Endothelial cell of umbilical vein (primary cell): ENCODE data around the gene KRT17. TPM values are rescaled to one million over a fixed set of nuclear protein-coding genes. Genes with fewer than 3 reads are reported as not detected.
"Not testable (repeated sequence)": the region's sequence is repeated elsewhere in the genome, so short reads cannot be mapped to it uniquely, and the experiment has no call there.

Experiments
- BruUV-seq: library from RNA; stranded (reverse); fragments of 400-500 nt; replicated peaks from 2 replicates; lab custom pipeline; 2021; lab: Mats Ljungman, UMichigan
- CTCF ChIA-PET: fragments of 300-600, 350-600 bp; sonication (Branson Sonifier 250); formaldehyde crosslinking; loops from one replicate; lab custom pipeline; 2021; ENCODE audit warnings: antibody characterized with exemption, inconsistent platforms; lab: Charles Lee
- POLR2A ChIA-PET: fragments of 300-600, 350-600 bp; sonication (Branson Sonifier 250); formaldehyde crosslinking; loops from one replicate; lab custom pipeline; 2021; ENCODE audit warnings: antibody characterized with exemption, inconsistent platforms; lab: Charles Lee
- DNase-seq: peaks from one replicate; pipeline ENCODE4 v3.0.0-alpha.2; 2011; ENCODE audit warnings: low read depth, low spot score
- FAIRE-seq: peaks from 2 replicates; lab custom pipeline; 2011; peaks lifted over from hg19 to GRCh38; lab: Jason Lieb, UNC
- H2AFZ ChIP-seq: 2 replicates; pipeline ENCODE4 v1.6.0; 2012; ENCODE audit warnings: low read depth, low read length, control low read depth, inconsistent platforms
- H3K27ac ChIP-seq: 2 replicates; pipeline ENCODE4 v1.5.1; 2011; ENCODE audit warnings: low read depth, mild to moderate bottlenecking, control low read depth, low read length, moderate library complexity; ENCODE audit not compliant: insufficient read depth
- H3K27me3 ChIP-seq, 2 experiments: 2 replicates each; pipeline versions ENCODE4 v1.6.0 to v1.6.1; 2011; ENCODE audit warnings: low read length in 2 of 2, mixed read lengths in 1 of 2; ENCODE audit not compliant: control insufficient read depth in 2 of 2, insufficient read depth in 2 of 2
- H3K36me3 ChIP-seq, 2 experiments: 2 replicates in 1 of 2; 3 replicates in 1 of 2; pipeline ENCODE4 v1.5.1; 2011; ENCODE audit warnings: low read length in 2 of 2, mild to moderate bottlenecking in 1 of 2, moderate library complexity in 1 of 2; ENCODE audit not compliant: control insufficient read depth in 2 of 2, insufficient read depth in 2 of 2; ENCODE audit errors: extremely low read depth in 1 of 2
- H3K4me1 ChIP-seq: 3 replicates; pipeline ENCODE4 v1.5.1; 2011; ENCODE audit warnings: mild to moderate bottlenecking, low read length; ENCODE audit not compliant: control insufficient read depth, insufficient read depth; ENCODE audit errors: extremely low read depth
- H3K4me2 ChIP-seq: 2 replicates; pipeline ENCODE4 v1.6.1; 2011; ENCODE audit warnings: low read length, control low read depth, mixed read lengths; ENCODE audit not compliant: insufficient read depth
- H3K4me3 ChIP-seq, 3 experiments: fragments of 200-600 bp in 1 of 3; sonication (generic), shearing (Covaris generic) in 1 of 3; replicated peaks in 1 of 3; 2 replicates each; pipeline ENCODE4 v1.5.1; 2011 to 2016; ENCODE audit warnings: control low read depth in 3 of 3, low read length in 3 of 3, mild to moderate bottlenecking in 2 of 3, inconsistent platforms in 1 of 3, low read depth in 1 of 3, moderate library complexity in 1 of 3; ENCODE audit not compliant: insufficient read depth in 1 of 3
- H3K79me2 ChIP-seq: 2 replicates; pipeline ENCODE4 v1.6.0; 2012; ENCODE audit warnings: low read length, inconsistent platforms; ENCODE audit not compliant: control insufficient read depth, insufficient read depth
- H3K9ac ChIP-seq: replicated peaks from 2 replicates; pipeline ENCODE3; 2011; ENCODE audit warnings: low read length, control low read depth; ENCODE audit not compliant: insufficient read depth; ENCODE audit errors: extremely low read depth
- H3K9me1 ChIP-seq: replicated peaks from 3 replicates; pipeline ENCODE4 v1.6.0; 2011; ENCODE audit warnings: mild to moderate bottlenecking, low read length; ENCODE audit not compliant: control insufficient read depth, insufficient read depth; ENCODE audit errors: extremely low read depth
- H3K9me3 ChIP-seq: replicated peaks from 2 replicates; pipeline ENCODE4 v1.5.1; 2012; ENCODE audit warnings: low read length, inconsistent platforms; ENCODE audit not compliant: control insufficient read depth, insufficient read depth
- H4K20me1 ChIP-seq: replicated peaks from 2 replicates; pipeline ENCODE3; 2011; ENCODE audit warnings: mild to moderate bottlenecking, low read length; ENCODE audit not compliant: control insufficient read depth, insufficient read depth; ENCODE audit errors: extremely low read depth
- dilution Hi-C: fragments of 300-500 bp; cut with MboI; formaldehyde crosslinking; loops from one replicate; pipeline ENCODE4 v1.15.0; 2019; ENCODE audit warnings: low sequenced_read_pairs; ENCODE audit not compliant: extremely low pct_ligation_motif_present
- intact Hi-C: fragments of 100-400 bp; cut with micrococcal nuclease; formaldehyde crosslinking; loops from one replicate; pipeline ENCODE4 v1.10.0; 2022
- polyA plus RNA-seq, 4 experiments: library from polyadenylated mRNA; depleted of rRNA in 3 of 4; stranded (reverse) in 3 of 4; unstranded in 1 of 4; fragments of >200 nt; gene quantifications; 2 replicates each; pipeline versions ENCODE4 v1.2.1 to v1.2.3, GENCODE V29; 2011 to 2012; ENCODE audit warnings: missing spikeins in 1 of 4
- total RNA-seq: library from RNA; stranded (reverse); gene quantifications from 2 replicates; pipeline ENCODE4 v1.2.3, GENCODE V29; 2021
- TF ChIP-seq, protein P1 (sequence below), 2 donors: IDR thresholded peaks; 1 replicate in 1 of 2; 2 replicates in 1 of 2; pipeline ENCODE4 v1.5.1; 2011; ENCODE audit warnings: low read length in 2 of 2, mild to moderate bottlenecking in 2 of 2, moderate library complexity in 2 of 2, control low read depth in 1 of 2, inconsistent platforms in 1 of 2, low read depth in 1 of 2; ENCODE audit not compliant: insufficient read depth in 1 of 2; ENCODE audit errors: extremely low read depth in 1 of 2

Gene KRT17
- total and polyA plus RNA-seq, 2 donors (not counting 3 experiments of a cell fraction or from before 2014, with no cell fraction given), result 0.83 to 1.6 TPM

DNA sequence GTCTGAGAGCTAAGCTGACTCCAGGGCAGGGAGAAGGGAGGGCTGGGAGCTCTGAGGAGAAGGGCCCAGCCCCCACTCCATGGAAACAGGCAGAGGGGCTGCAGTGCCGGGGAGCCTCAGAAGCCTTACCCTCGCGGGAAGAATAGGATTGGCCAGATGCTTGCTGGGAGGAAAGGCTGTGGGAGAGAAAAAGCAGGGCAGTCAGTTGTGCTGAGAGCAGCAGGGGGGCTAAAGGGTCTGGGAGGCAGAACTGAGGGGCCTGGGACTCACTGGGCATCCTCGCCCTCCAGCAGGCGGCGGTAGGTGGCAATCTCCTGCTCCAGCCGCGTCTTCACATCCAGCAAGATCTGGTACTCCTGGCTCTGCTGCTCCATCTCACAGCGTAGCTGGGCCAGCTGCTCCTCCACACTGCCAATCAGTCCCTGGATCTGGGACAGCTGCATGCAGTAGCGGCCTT, 14.3 kb downstream of the KRT17 start:
- BruUV-seq, POLR2A ChIA-PET, H3K79me2 ChIP-seq, dilution Hi-C loops, H3K27ac ChIP-seq, H3K9me3 ChIP-seq, FAIRE-seq, DNase-seq, H4K20me1 ChIP-seq, H3K9ac ChIP-seq, H3K9me1 ChIP-seq, H3K4me3 ChIP-seq, H3K4me2 ChIP-seq, H2AFZ ChIP-seq, H3K36me3 ChIP-seq, H3K4me1 ChIP-seq, H3K27me3 ChIP-seq: not testable (repeated sequence)
- CTCF ChIA-PET, result interaction anchor here (0.7 to 1.4 kb wide), 4 partner anchors 18 to 53 kb away, joined by 3 to 4 read pairs (median 4); no protein-coding TSS in a partner anchor
- intact Hi-C loops, result loop anchor here (1.0 kb wide), 1 partner anchor 38 kb away; no protein-coding TSS in a partner anchor
- TF ChIP-seq, protein P1, sequence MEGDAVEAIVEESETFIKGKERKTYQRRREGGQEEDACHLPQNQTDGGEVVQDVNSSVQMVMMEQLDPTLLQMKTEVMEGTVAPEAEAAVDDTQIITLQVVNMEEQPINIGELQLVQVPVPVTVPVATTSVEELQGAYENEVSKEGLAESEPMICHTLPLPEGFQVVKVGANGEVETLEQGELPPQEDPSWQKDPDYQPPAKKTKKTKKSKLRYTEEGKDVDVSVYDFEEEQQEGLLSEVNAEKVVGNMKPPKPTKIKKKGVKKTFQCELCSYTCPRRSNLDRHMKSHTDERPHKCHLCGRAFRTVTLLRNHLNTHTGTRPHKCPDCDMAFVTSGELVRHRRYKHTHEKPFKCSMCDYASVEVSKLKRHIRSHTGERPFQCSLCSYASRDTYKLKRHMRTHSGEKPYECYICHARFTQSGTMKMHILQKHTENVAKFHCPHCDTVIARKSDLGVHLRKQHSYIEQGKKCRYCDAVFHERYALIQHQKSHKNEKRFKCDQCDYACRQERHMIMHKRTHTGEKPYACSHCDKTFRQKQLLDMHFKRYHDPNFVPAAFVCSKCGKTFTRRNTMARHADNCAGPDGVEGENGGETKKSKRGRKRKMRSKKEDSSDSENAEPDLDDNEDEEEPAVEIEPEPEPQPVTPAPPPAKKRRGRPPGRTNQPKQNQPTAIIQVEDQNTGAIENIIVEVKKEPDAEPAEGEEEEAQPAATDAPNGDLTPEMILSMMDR (IDR thresholded peaks at IDR 0.05; ENCODE audit: extremely low read depth in 1 of 2, insufficient read depth in 1 of 2, low read depth in 1 of 2, low read length in 2 of 2), result peak in 1 of 2 donors; percentile 36

DNA sequence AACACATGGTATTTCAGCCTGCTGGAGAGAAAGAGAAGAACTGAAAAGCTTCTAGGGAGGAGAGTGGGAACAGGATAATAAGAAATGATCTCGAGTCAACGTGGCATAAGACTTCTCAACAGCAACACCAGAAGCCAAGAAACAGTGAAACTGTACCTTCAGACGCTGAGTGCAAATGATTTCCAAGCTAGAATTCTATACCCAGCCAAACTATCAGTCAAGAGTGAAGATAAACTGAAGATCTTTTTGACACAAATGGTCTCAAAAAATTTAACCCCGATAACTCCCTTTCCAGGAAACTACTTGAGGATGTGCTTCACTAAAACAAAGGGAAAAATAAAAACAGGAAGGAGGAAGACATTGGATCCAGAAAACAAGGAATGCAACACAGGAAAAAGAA, 17.4 kb downstream of the KRT17 start:
- intact Hi-C loops, H3K4me3 ChIP-seq, DNase-seq, FAIRE-seq, H4K20me1 ChIP-seq, CTCF ChIA-PET, H3K27me3 ChIP-seq, H2AFZ ChIP-seq, H3K79me2 ChIP-seq, H3K9me1 ChIP-seq, H3K4me2 ChIP-seq, H3K36me3 ChIP-seq, H3K4me1 ChIP-seq, H3K9ac ChIP-seq, H3K9me3 ChIP-seq, POLR2A ChIA-PET, BruUV-seq, H3K27ac ChIP-seq, dilution Hi-C loops: not testable (repeated sequence)
